Measurements from ENCODE around the gene COL9A2.

GRCh38 chr1:40363721-40364120, 46.6 kb upstream of the COL9A2 start:
- TF ChIP-seq POLR2AphosphoS5 (IDR thresholded peaks at IDR 0.05; ENCODE audit: low read depth, low read length) = no peak
- TF ChIP-seq POLR2A (IDR thresholded peaks at IDR 0.05; ENCODE audit: low read depth, low read length) = no peak
- no peak for TF ChIP-seq TAF1 (IDR thresholded peaks at IDR 0.05; ENCODE audit: low read depth, low read length)

All from GM12891 (cell line).